Measurements from ENCODE around the gene THOC6.

DNA sequence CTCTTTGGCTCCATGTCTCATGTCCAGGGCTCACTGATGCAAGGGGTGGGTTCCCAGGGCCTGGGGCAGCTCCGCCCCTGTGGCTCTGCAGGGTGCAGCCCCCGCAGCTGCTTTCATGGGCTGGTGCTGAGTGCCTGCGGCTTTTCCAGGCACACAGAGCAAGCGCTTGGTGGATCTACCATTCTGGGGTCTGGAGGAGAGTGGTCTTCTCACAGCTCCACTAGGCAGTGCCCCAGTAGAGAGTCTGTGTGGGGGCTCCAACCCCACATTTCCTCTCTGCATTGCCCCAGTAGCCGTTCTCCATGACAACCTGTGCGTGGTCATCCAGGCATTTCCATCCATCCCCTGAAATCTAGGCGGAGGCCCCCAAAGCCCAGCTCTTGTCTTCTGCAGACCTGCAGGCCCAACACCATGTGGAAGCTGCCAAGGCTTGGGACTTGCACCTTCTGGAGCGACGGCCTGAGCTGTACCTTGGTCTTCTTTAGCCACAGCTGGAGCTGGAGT is 46.8 kb downstream of the THOC6 start:
- TF ChIP-seq, protein P1, sequence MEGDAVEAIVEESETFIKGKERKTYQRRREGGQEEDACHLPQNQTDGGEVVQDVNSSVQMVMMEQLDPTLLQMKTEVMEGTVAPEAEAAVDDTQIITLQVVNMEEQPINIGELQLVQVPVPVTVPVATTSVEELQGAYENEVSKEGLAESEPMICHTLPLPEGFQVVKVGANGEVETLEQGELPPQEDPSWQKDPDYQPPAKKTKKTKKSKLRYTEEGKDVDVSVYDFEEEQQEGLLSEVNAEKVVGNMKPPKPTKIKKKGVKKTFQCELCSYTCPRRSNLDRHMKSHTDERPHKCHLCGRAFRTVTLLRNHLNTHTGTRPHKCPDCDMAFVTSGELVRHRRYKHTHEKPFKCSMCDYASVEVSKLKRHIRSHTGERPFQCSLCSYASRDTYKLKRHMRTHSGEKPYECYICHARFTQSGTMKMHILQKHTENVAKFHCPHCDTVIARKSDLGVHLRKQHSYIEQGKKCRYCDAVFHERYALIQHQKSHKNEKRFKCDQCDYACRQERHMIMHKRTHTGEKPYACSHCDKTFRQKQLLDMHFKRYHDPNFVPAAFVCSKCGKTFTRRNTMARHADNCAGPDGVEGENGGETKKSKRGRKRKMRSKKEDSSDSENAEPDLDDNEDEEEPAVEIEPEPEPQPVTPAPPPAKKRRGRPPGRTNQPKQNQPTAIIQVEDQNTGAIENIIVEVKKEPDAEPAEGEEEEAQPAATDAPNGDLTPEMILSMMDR (conservative IDR thresholded peaks at IDR 0.05; ENCODE audit: low read depth in 2 of 2) = no peak
- TF ChIP-seq CREB1 (CRISPR knock-in tag; IDR thresholded peaks at IDR 0.05; ENCODE audit: low read depth) = no peak
- no peak for TF ChIP-seq EZH2 (IDR thresholded peaks at IDR 0.05; ENCODE audit: low read depth, unreplicated experiment)
- no peak for TF ChIP-seq EZH2phosphoT487 (IDR thresholded peaks at IDR 0.05; ENCODE audit: unreplicated experiment)
- no peak for TF ChIP-seq POLR2AphosphoS5 (IDR thresholded peaks at IDR 0.05; ENCODE audit: low read depth)
- TF ChIP-seq JUNB (IDR thresholded peaks at IDR 0.05; ENCODE audit: unreplicated experiment) = no peak
- TF ChIP-seq, protein P2, sequence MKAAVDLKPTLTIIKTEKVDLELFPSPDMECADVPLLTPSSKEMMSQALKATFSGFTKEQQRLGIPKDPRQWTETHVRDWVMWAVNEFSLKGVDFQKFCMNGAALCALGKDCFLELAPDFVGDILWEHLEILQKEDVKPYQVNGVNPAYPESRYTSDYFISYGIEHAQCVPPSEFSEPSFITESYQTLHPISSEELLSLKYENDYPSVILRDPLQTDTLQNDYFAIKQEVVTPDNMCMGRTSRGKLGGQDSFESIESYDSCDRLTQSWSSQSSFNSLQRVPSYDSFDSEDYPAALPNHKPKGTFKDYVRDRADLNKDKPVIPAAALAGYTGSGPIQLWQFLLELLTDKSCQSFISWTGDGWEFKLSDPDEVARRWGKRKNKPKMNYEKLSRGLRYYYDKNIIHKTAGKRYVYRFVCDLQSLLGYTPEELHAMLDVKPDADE (IDR thresholded peaks at IDR 0.05) = no peak

Measured in GM23338 (cell line).